Activated naive CD4-positive, alpha-beta T cell treated with anti-CD3 and anti-CD28 coated beads, Interleukin-2, amount 50 U/mL, for 16 hours (primary cell): ENCODE measurements around the gene DCT.
"Not testable (repeated sequence)": the region's sequence is repeated elsewhere in the genome, so short reads cannot be mapped to it uniquely, and the experiment has no call there.

Experiments used
- DNase-seq: peaks from one replicate; pipeline ENCODE4 v3.0.0-alpha.2; 2020

The DCT gene

GRCh38 chr13:94479616-94480015 is at the start of gene DCT:
TSS of gene DCT (minus strand) at chr13:94479682. CDS start at chr13:94479255, 427 bp downstream.
- no peak for DNase-seq

GRCh38 chr13:94526956-94527355 is 47.5 kb upstream of the DCT start:
- DNase-seq: not testable (repeated sequence)

GRCh38 chr13:94525781-94526180 is 46.3 kb upstream of the DCT start:
- DNase-seq: no peak

- DNase-seq: no peak
Measured at GRCh38 chr13:94524407-94524806, 44.9 kb upstream of the DCT start.

GRCh38 chr13:94520001-94520400 is 40.5 kb upstream of the DCT start:
- DNase-seq: no peak

- no peak for DNase-seq
Measured at GRCh38 chr13:94516456-94516855, 37.0 kb upstream of the DCT start.

GRCh38 chr13:94515911-94516310 is 36.4 kb upstream of the DCT start:
- no peak for DNase-seq

GRCh38 chr13:94515374-94515773 is 35.9 kb upstream of the DCT start:
- no peak for DNase-seq

GRCh38 chr13:94513026-94513425 is 33.5 kb upstream of the DCT start:
- no peak for DNase-seq

GRCh38 chr13:94505730-94506129 is 26.2 kb upstream of the DCT start:
- DNase-seq: no peak

- no peak for DNase-seq
Measured at GRCh38 chr13:94503851-94504250, 24.4 kb upstream of the DCT start.

- not testable (repeated sequence) for DNase-seq
Measured at GRCh38 chr13:94498831-94499230, 19.3 kb upstream of the DCT start.

GRCh38 chr13:94495806-94496205 is 16.3 kb upstream of the DCT start:
- DNase-seq: no peak

- DNase-seq: no peak
Measured at GRCh38 chr13:94494026-94494425, 14.5 kb upstream of the DCT start.

- no peak for DNase-seq
Measured at GRCh38 chr13:94487043-94487442, 7.6 kb upstream of the DCT start.

- DNase-seq: no peak
Measured at GRCh38 chr13:94483970-94484369, 4.5 kb upstream of the DCT start.

- DNase-seq: no peak
Measured at GRCh38 chr13:94481941-94482340, 2.5 kb upstream of the DCT start.

GRCh38 chr13:94480672-94481145 is 1.2 kb upstream of the DCT start:
- no peak for DNase-seq

GRCh38 chr13:94478913-94479312 is 569 bp downstream of the DCT start:
- no peak for DNase-seq

GRCh38 chr13:94470126-94470525 is 9.4 kb downstream of the DCT start:
- no peak for DNase-seq

- DNase-seq: no peak
Measured at GRCh38 chr13:94464771-94465170, 14.7 kb downstream of the DCT start.

GRCh38 chr13:94462670-94463069 is 16.8 kb downstream of the DCT start:
- no peak for DNase-seq

GRCh38 chr13:94459116-94459515 is 20.4 kb downstream of the DCT start:
- no peak for DNase-seq

GRCh38 chr13:94455414-94455813 is 24.1 kb downstream of the DCT start:
- no peak for DNase-seq

GRCh38 chr13:94454906-94455305 is 24.6 kb downstream of the DCT start:
- DNase-seq: no peak

GRCh38 chr13:94454334-94454733 is 25.1 kb downstream of the DCT start:
- DNase-seq: no peak
